ENCODE measurements around the gene BCL2.

Gene BCL2

GRCh38 chr18:63271148-63271547 lies 48.4 kb downstream of the BCL2 start:
- Histone ChIP-seq H3K4me3 (ENCODE audit: low read length) (no peak overlapping the region), H3K27ac (ENCODE audit: low read length) (no peak overlapping the region), H3K9ac (ENCODE audit: low read length) (no peak overlapping the region), H2AFZ (ENCODE audit: low read depth, low read length) (no peak overlapping the region), H4K20me1 (ENCODE audit: insufficient read depth, low read length) (peaks cover 96% of the 10 kb centered on the region), H3K4me2 (ENCODE audit: low read length) (no peak overlapping the region), H3K79me2 (ENCODE audit: low read length) (peaks cover 95% of the 10 kb centered on the region), H3K9me3 (ENCODE audit: insufficient read depth, low read length) (no peaks in the 10 kb centered on the region), H3K36me3 (replicated peaks; ENCODE audit: low read depth, low read length) (peaks cover 72% of the 10 kb centered on the region), H3K27me3 (ENCODE audit: low read depth, low read length) (no peaks in the 10 kb centered on the region), H3K4me1 (ENCODE audit: low read length) (peaks cover 41% of the 10 kb centered on the region)
- no peak for TF ChIP-seq EZH2phosphoT487 (IDR thresholded peaks at IDR 0.05; ENCODE audit: low read depth)
- TF ChIP-seq, protein P1, sequence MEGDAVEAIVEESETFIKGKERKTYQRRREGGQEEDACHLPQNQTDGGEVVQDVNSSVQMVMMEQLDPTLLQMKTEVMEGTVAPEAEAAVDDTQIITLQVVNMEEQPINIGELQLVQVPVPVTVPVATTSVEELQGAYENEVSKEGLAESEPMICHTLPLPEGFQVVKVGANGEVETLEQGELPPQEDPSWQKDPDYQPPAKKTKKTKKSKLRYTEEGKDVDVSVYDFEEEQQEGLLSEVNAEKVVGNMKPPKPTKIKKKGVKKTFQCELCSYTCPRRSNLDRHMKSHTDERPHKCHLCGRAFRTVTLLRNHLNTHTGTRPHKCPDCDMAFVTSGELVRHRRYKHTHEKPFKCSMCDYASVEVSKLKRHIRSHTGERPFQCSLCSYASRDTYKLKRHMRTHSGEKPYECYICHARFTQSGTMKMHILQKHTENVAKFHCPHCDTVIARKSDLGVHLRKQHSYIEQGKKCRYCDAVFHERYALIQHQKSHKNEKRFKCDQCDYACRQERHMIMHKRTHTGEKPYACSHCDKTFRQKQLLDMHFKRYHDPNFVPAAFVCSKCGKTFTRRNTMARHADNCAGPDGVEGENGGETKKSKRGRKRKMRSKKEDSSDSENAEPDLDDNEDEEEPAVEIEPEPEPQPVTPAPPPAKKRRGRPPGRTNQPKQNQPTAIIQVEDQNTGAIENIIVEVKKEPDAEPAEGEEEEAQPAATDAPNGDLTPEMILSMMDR (IDR thresholded peaks at IDR 0.05; ENCODE audit: low read depth, low read length), result no peak

- H3K4me2 ChIP-seq (ENCODE audit: low read length), result no peak overlapping the region
- no peak overlapping the region for H2AFZ ChIP-seq (ENCODE audit: low read depth, low read length)
- H3K9me3 ChIP-seq (ENCODE audit: insufficient read depth, low read length), result no peaks in the 10 kb centered on the region
- no peak overlapping the region for H3K9ac ChIP-seq (ENCODE audit: low read length)
- no peak for TF ChIP-seq EZH2phosphoT487 (IDR thresholded peaks at IDR 0.05; ENCODE audit: low read depth)
- TF ChIP-seq, protein P1 (IDR thresholded peaks at IDR 0.05; ENCODE audit: low read depth, low read length), result no peak
- H3K27me3 ChIP-seq (ENCODE audit: low read depth, low read length), result no peaks in the 10 kb centered on the region
- H3K4me3 ChIP-seq (ENCODE audit: low read length), result no peak overlapping the region
- H3K79me2 ChIP-seq (ENCODE audit: low read length), result peaks cover 97% of the 10 kb centered on the region
- no peak overlapping the region for H3K27ac ChIP-seq (ENCODE audit: low read length)
- peaks cover 97% of the 10 kb centered on the region for H4K20me1 ChIP-seq (ENCODE audit: insufficient read depth, low read length)
- H3K4me1 ChIP-seq (ENCODE audit: low read length), result peaks cover 41% of the 10 kb centered on the region
- peaks cover 70% of the 10 kb centered on the region for H3K36me3 ChIP-seq (replicated peaks; ENCODE audit: low read depth, low read length)
Observed at GRCh38 chr18:63267975-63268721, 51.4 kb downstream of the BCL2 start.

DNA sequence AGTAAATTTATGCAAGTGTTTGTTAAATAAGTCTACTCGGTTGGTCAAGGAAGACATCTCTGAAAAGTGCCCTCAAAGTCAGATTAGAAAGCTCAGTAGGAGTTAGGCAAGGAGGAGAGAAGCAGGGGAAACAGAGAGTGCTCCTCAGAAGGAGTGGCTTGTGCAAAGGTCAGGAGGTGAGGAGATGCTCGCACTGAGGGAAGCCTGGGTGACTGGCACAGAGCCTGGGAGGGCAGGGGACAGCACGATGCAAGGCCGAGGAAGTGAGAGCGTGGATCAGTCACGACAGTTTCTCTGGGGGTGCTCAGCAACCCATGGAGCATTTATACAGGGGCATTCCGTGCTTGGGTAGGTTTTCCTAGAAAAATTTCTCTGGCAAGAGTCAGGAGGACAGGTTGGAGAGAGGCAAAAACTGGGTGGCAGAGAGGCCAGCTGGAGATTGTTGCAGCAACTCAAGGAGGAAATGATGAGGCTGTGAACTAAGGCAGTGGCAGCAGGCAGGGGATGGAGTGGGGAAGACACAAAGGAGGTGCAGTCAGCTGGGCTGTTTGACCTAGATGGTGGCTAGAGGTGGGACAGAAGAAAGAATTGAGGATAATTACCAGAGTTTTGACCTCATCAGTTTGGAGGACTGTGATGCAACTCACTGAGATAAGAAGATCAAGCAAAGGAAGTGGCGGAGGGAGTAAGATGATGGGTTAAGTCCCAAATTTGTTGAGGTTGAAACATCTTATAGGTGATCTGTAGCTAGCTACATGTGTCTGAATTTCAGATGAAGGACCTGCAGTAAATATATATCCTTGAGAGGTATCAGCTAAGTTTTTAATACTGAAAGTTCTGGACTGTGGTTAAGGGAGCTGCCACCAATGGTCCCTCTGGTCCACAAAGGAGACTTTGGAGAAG lies 52.4 kb downstream of the BCL2 start:
- H3K9me3 ChIP-seq (ENCODE audit: insufficient read depth, low read length), result no peaks in the 10 kb centered on the region
- H4K20me1 ChIP-seq (ENCODE audit: insufficient read depth, low read length), result peaks cover 97% of the 10 kb centered on the region
- TF ChIP-seq, protein P1 (IDR thresholded peaks at IDR 0.05; ENCODE audit: low read depth, low read length), result no peak
- TF ChIP-seq EZH2phosphoT487 (IDR thresholded peaks at IDR 0.05; ENCODE audit: low read depth), result no peak
- no peak overlapping the region for H3K27ac ChIP-seq (ENCODE audit: low read length)
- H3K27me3 ChIP-seq (ENCODE audit: low read depth, low read length), result no peaks in the 10 kb centered on the region
- H3K4me2 ChIP-seq (ENCODE audit: low read length), result no peak overlapping the region
- no peak overlapping the region for H3K4me3 ChIP-seq (ENCODE audit: low read length)
- H3K9ac ChIP-seq (ENCODE audit: low read length), result no peak overlapping the region
- H2AFZ ChIP-seq (ENCODE audit: low read depth, low read length), result no peak overlapping the region
- peaks cover 33% of the 10 kb centered on the region for H3K4me1 ChIP-seq (ENCODE audit: low read length)
- H3K79me2 ChIP-seq (ENCODE audit: low read length), result peaks cover 97% of the 10 kb centered on the region
- H3K36me3 ChIP-seq (replicated peaks; ENCODE audit: low read depth, low read length), result peaks cover 73% of the 10 kb centered on the region

DNA sequence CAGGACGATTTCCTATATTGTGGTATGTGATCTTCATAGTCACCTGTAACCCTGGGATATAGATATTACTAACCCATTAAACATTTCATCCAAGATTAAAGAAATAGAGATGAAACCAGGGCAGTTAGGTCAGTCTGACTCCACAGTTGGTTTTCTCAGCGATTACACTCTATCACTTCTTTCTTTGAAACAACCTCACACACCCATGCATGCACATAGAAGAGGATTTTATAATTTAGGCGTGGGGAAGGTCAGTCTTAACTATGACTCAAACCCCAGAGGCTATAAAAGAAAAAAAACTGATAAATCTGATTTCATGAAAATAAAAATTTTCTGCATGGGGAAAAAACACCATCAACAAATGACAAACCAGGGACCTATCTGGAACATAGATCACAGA lies 54.2 kb downstream of the BCL2 start:
- peaks cover 96% of the 10 kb centered on the region for H4K20me1 ChIP-seq (ENCODE audit: insufficient read depth, low read length)
- H3K4me1 ChIP-seq (ENCODE audit: low read length), result peaks cover 26% of the 10 kb centered on the region
- H3K27me3 ChIP-seq (ENCODE audit: low read depth, low read length), result no peaks in the 10 kb centered on the region
- no peak overlapping the region for H2AFZ ChIP-seq (ENCODE audit: low read depth, low read length)
- no peak overlapping the region for H3K4me3 ChIP-seq (ENCODE audit: low read length)
- peaks cover 97% of the 10 kb centered on the region for H3K79me2 ChIP-seq (ENCODE audit: low read length)
- H3K9me3 ChIP-seq (ENCODE audit: insufficient read depth, low read length), result no peaks in the 10 kb centered on the region
- H3K9ac ChIP-seq (ENCODE audit: low read length), result no peak overlapping the region
- H3K4me2 ChIP-seq (ENCODE audit: low read length), result no peak overlapping the region
- TF ChIP-seq, protein P1 (IDR thresholded peaks at IDR 0.05; ENCODE audit: low read depth, low read length), result no peak
- no peak for TF ChIP-seq EZH2phosphoT487 (IDR thresholded peaks at IDR 0.05; ENCODE audit: low read depth)
- peaks cover 68% of the 10 kb centered on the region for H3K36me3 ChIP-seq (replicated peaks; ENCODE audit: low read depth, low read length)
- H3K27ac ChIP-seq (ENCODE audit: low read length), result no peak overlapping the region
